Breast epithelium (tissue), 4 donors: Measurements from ENCODE around the gene TGIF1. TPM values are rescaled to one million over a fixed set of nuclear protein-coding genes. Genes with fewer than 3 reads are reported as not detected.
A peak's percentile ranks its signal among the peaks of the same experiment; 100 is the strongest.

ENCODE experiments used
- DNase-seq, 2 donors: peaks; one replicate each; pipeline ENCODE4 v3.0.0-alpha.2; 2019; ENCODE audit warnings: low spot score in 2 of 2
- H3K27ac ChIP-seq, 2 donors: fragments of 200-600 bp; sonication (generic) in 1 of 2; one replicate each; pipeline ENCODE4 v1.5.1; 2016 to 2019; ENCODE audit warnings: mild to moderate bottlenecking in 1 of 2
- H3K27me3 ChIP-seq, 2 donors: fragments of 200-600 bp; sonication (generic) in 1 of 2; one replicate each; pipeline versions ENCODE4 v1.5.1 to v1.6.0; 2017 to 2019; ENCODE audit warnings: control low read depth in 1 of 2, mild to moderate bottlenecking in 1 of 2
- H3K36me3 ChIP-seq: fragments of 200-600 bp; one replicate; pipeline ENCODE4 v1.5.1; 2019
- H3K4me1 ChIP-seq, 2 donors: fragments of 200-600 bp; sonication (generic); one replicate each; pipeline ENCODE4 v1.5.1; 2016 to 2019; ENCODE audit warnings: control low read depth in 1 of 2
- H3K4me3 ChIP-seq, 3 donors: fragments of 200-600 bp; sonication (generic); 1 replicate in 2 of 3; 2 replicates in 1 of 3; pipeline ENCODE4 v1.5.1; 2016 to 2019; ENCODE audit warnings: mild to moderate bottlenecking in 3 of 3, moderate library complexity in 2 of 3
- H3K9me3 ChIP-seq, 2 donors: fragments of 200-600 bp; sonication (generic) in 1 of 2; one replicate each; pipeline ENCODE4 v1.5.1; 2016 to 2019; ENCODE audit warnings: control low read depth in 1 of 2
- CTCF ChIP-seq, 3 donors: fragments of 450-650 bp; IDR thresholded peaks; one replicate each; pipeline ENCODE4 v1.5.1; 2016 to 2017; ENCODE audit warnings: antibody characterized with exemption in 3 of 3, mild to moderate bottlenecking in 3 of 3, moderate library complexity in 3 of 3
- POLR2A ChIP-seq: fragments of 450-650 bp; IDR thresholded peaks from one replicate; pipeline ENCODE4 v1.6.1; 2016; ENCODE audit warnings: antibody characterized with exemption, mild to moderate bottlenecking, moderate library complexity
- POLR2AphosphoS5 ChIP-seq, 3 donors: sonication (generic); formaldehyde crosslinking; IDR thresholded peaks; one replicate each; pipeline ENCODE4 v1.6.1; 2017; ENCODE audit warnings: antibody characterized with exemption in 3 of 3
- intact Hi-C: fragments of 100-400 bp; cut with DNase I; formaldehyde crosslinking; loops from one replicate; pipeline ENCODE4 v1.15.1; 2023; ENCODE audit warnings: low total_unique reads
- total RNA-seq, 3 donors: library from RNA; depleted of rRNA; stranded (reverse); fragments of >200 nt; gene quantifications; one replicate each; pipeline ENCODE4 v1.1.0, GENCODE V29; 2016

TGIF1 gene
- total RNA-seq, 3 donors from 2014 or later, result 67.7 to 161 (median 108) TPM

DNA sequence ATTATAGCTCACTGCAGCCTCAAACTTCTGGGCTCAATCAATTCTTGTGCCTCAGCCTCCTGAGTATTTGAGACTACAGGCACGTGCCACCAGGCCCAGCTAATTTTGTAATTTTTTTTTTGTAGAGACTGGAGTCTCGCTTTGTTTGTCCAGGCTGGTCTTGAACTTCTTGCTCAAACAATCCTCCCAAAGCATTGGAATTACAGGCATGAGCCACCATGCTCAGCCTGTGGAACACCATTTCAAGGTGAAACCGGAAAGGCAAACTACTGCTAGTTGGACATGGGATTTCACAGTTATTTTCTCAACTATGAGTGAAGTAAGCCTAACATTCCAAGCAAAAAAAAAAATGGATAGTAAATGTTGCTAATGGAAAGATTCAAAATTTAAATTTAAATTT is 20.9 kb upstream of the TGIF1 start:
- no peaks in the 10 kb centered on the region for H3K4me1 ChIP-seq
- TF ChIP-seq POLR2A (no peak), POLR2AphosphoS5 (IDR thresholded peaks at IDR 0.05) (no peak), CTCF (IDR thresholded peaks at IDR 0.05) (no peak)
- no peak overlapping the region for H3K27ac ChIP-seq
- DNase-seq, result no peak
- H3K9me3 ChIP-seq, result no peaks in the 10 kb centered on the region
- no peaks in the 10 kb centered on the region for H3K36me3 ChIP-seq
- no peaks in the 10 kb centered on the region for H3K27me3 ChIP-seq
- intact Hi-C loops, result no loop called here
- H3K4me3 ChIP-seq, result no peak overlapping the region

GRCh38 chr18:3434685-3435084 is 15.3 kb upstream of the TGIF1 start:
- Histone ChIP-seq H3K4me3 (no peak overlapping the region), H3K9me3 (no peaks in the 10 kb centered on the region), H3K4me1 (no peaks in the 10 kb centered on the region), H3K27me3 (no peaks in the 10 kb centered on the region), H3K36me3 (no peaks in the 10 kb centered on the region), H3K27ac (no peak overlapping the region)
- intact Hi-C loops, result no loop called here
- no peak for TF ChIP-seq POLR2AphosphoS5 (IDR thresholded peaks at IDR 0.05)
- TF ChIP-seq CTCF (IDR thresholded peaks at IDR 0.05), result no peak
- TF ChIP-seq POLR2A, result no peak
- no peak for DNase-seq

- Histone ChIP-seq H3K27me3 (no peaks in the 10 kb centered on the region), H3K36me3 (no peaks in the 10 kb centered on the region), H3K4me3 (no peak overlapping the region), H3K9me3 (no peaks in the 10 kb centered on the region), H3K27ac (no peak overlapping the region), H3K4me1 (no peaks in the 10 kb centered on the region)
- intact Hi-C loops, result no loop called here
- no peak for TF ChIP-seq CTCF (IDR thresholded peaks at IDR 0.05)
- DNase-seq, result no peak
Measured at GRCh38 chr18:3440341-3440740, 9.6 kb upstream of the TGIF1 start.

DNA sequence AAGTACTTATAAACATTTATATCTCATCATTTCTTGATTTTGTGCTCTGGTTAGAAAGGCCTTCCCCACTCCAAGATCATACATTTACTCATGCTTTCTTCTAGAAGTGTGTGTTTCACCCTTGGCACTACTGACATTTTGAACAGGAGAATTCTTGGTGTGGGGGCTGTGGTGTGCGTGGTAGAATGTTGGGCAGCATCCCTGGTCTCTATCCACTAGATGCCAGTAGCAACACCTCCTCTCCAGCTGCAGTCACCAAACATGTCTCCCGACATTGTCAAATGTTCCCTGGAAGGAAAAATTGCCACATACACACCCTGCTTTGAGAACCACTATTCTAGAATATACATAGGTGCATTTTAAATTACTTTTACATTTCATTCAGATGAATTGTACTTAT is 8.7 kb upstream of the TGIF1 start:
- intact Hi-C loops, result no loop called here
- no peaks in the 10 kb centered on the region for H3K36me3 ChIP-seq
- no peak overlapping the region for H3K27ac ChIP-seq
- H3K27me3 ChIP-seq, result no peaks in the 10 kb centered on the region
- no peak for DNase-seq
- TF ChIP-seq CTCF (IDR thresholded peaks at IDR 0.05) (peak in 1 of 3 donors; percentile 27), POLR2AphosphoS5 (IDR thresholded peaks at IDR 0.05) (no peak), POLR2A (no peak)
- H3K9me3 ChIP-seq, result no peaks in the 10 kb centered on the region
- no peaks in the 10 kb centered on the region for H3K4me1 ChIP-seq
- no peak overlapping the region for H3K4me3 ChIP-seq

- H3K4me3 ChIP-seq, result no peak overlapping the region
- no peaks in the 10 kb centered on the region for H3K36me3 ChIP-seq
- no peaks in the 10 kb centered on the region for H3K27me3 ChIP-seq
- no peaks in the 10 kb centered on the region for H3K9me3 ChIP-seq
- no peaks in the 10 kb centered on the region for H3K4me1 ChIP-seq
- no peak for TF ChIP-seq POLR2A
- no peak for TF ChIP-seq POLR2AphosphoS5 (IDR thresholded peaks at IDR 0.05)
- TF ChIP-seq CTCF (IDR thresholded peaks at IDR 0.05), result no peak
- H3K27ac ChIP-seq, result no peak overlapping the region
- intact Hi-C loops, result loop anchor here (2.0 kb wide), 1 partner anchor 28 kb away; no protein-coding TSS in a partner anchor
- DNase-seq, result no peak
Measured at GRCh38 chr18:3442919-3443318, 7.1 kb upstream of the TGIF1 start.
